Esophagus muscularis mucosa (tissue), 4 donors: ENCODE data around the gene ZIC2.

Source experiments
- CTCF ChIP-seq, 3 experiments: fragments of 200-600 bp in 2 of 3; fragments of 450-650 bp in 1 of 3; sonication (generic) in 2 of 3; IDR thresholded peaks; one replicate each; pipeline ENCODE4 v1.5.1; 2017 to 2019; ENCODE audit warnings: antibody characterized with exemption in 3 of 3, mild to moderate bottlenecking in 2 of 3, moderate library complexity in 1 of 3
- EP300 ChIP-seq: sonication (generic); formaldehyde crosslinking; IDR thresholded peaks from one replicate; pipeline ENCODE4 v1.6.1; 2017; ENCODE audit warnings: antibody characterized with exemption
- POLR2A ChIP-seq: fragments of 450-650 bp; IDR thresholded peaks from one replicate; pipeline ENCODE4 v1.6.1; 2017; ENCODE audit warnings: antibody characterized with exemption, moderate library complexity, mild to moderate bottlenecking, low read depth
- POLR2AphosphoS5 ChIP-seq, 2 donors: sonication (generic); formaldehyde crosslinking; IDR thresholded peaks; one replicate each; pipeline ENCODE4 v1.6.1; 2017; ENCODE audit warnings: antibody characterized with exemption in 2 of 2

GRCh38 chr13:99990126-99990977 is 8.8 kb downstream of the ZIC2 start:
- no peak for TF ChIP-seq CTCF (IDR thresholded peaks at IDR 0.05)
- TF ChIP-seq POLR2AphosphoS5 (IDR thresholded peaks at IDR 0.05) = no peak
- no peak for TF ChIP-seq EP300
- TF ChIP-seq POLR2A = no peak
